Osteocyte (in vitro differentiated cells): Measurements from ENCODE around the gene SELPLG. TPM values are rescaled to one million over a fixed set of nuclear protein-coding genes. Genes with fewer than 3 reads are reported as not detected.
A peak's percentile ranks its signal among the peaks of the same experiment; 100 is the strongest.

Experiments used
- DNase-seq: peaks from one replicate; pipeline ENCODE4 v3.0.0; 2021; ENCODE audit warnings: mixed read lengths; ENCODE audit not compliant: unreplicated experiment; ENCODE audit errors: extremely low spot score
- H3K27ac Mint-ChIP-seq: one replicate; pipeline ENCODE4 v1.8.0; 2021; ENCODE audit warnings: mild to moderate bottlenecking, mixed read lengths; ENCODE audit not compliant: unreplicated experiment
- H3K27me3 Mint-ChIP-seq: one replicate; pipeline ENCODE4 v1.8.0; 2021; ENCODE audit warnings: mixed read lengths; ENCODE audit not compliant: unreplicated experiment
- H3K36me3 Mint-ChIP-seq: one replicate; pipeline ENCODE4 v1.8.0; 2021; ENCODE audit warnings: mixed read lengths; ENCODE audit not compliant: unreplicated experiment
- H3K4me1 Mint-ChIP-seq: one replicate; pipeline ENCODE4 v1.8.0; 2021; ENCODE audit warnings: mixed read lengths; ENCODE audit not compliant: unreplicated experiment
- H3K4me3 Mint-ChIP-seq: one replicate; pipeline ENCODE4 v1.8.0; 2021; ENCODE audit warnings: mild to moderate bottlenecking, moderate library complexity, mixed read lengths; ENCODE audit not compliant: unreplicated experiment
- H3K9me3 Mint-ChIP-seq: one replicate; pipeline ENCODE4 v1.8.0; 2021; ENCODE audit warnings: mixed read lengths; ENCODE audit not compliant: unreplicated experiment
- CTCF ChIP-seq: fragments of 200-600 bp; sonication (generic); IDR thresholded peaks from 2 replicates; pipeline ENCODE4 v1.5.0; 2021; ENCODE audit warnings: antibody characterized with exemption, mild to moderate bottlenecking, moderate library complexity
- total RNA-seq: library from RNA; stranded (reverse); gene quantifications from 2 replicates; pipeline ENCODE4 v1.2.1, GENCODE V29; 2021

SELPLG gene
- total RNA-seq, 1 donor from 2014 or later = 0.59 TPM

- Mint-ChIP-seq H3K9me3 (no peaks in the 10 kb centered on the region), H3K27ac (no peak overlapping the region), H3K4me1 (peaks cover 39% of the 10 kb centered on the region), H3K4me3 (no peak overlapping the region), H3K27me3 (no peaks in the 10 kb centered on the region), H3K36me3 (no peaks in the 10 kb centered on the region)
- no peak for DNase-seq
- TF ChIP-seq CTCF = no peak
Observed at GRCh38 chr12:108627134-108627920, 6.4 kb downstream of the SELPLG start.

DNA sequence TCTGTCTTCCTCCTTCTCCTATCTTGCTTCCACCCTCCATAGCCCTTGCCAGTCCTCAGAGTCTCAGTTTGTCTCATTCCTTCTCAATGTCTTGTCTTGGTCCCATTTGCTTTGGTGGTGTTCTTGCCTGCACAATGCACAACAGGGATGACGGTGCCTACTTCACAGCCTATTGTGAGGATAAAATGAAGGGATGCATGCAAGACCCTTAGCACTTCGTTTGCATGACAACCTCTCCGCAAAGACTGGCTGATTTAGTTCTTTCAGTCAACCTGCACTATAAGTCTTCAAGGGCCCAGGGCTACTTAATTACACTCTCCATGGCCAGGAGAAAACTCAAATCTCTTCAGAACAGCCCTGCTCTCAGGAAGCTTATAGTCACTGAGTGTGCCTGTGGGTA is 8.5 kb downstream of the SELPLG start:
- no peaks in the 10 kb centered on the region for H3K27me3 Mint-ChIP-seq
- H3K9me3 Mint-ChIP-seq = no peaks in the 10 kb centered on the region
- DNase-seq = no peak
- no peak overlapping the region for H3K4me3 Mint-ChIP-seq
- H3K36me3 Mint-ChIP-seq = no peaks in the 10 kb centered on the region
- peaks cover 22% of the 10 kb centered on the region for H3K4me1 Mint-ChIP-seq
- TF ChIP-seq CTCF = no peak
- H3K27ac Mint-ChIP-seq = no peak overlapping the region

GRCh38 chr12:108623577-108623976 is 10.1 kb downstream of the SELPLG start:
- Mint-ChIP-seq H3K27ac (no peak overlapping the region), H3K4me1 (peaks cover 12% of the 10 kb centered on the region), H3K9me3 (no peaks in the 10 kb centered on the region), H3K36me3 (no peaks in the 10 kb centered on the region), H3K27me3 (no peaks in the 10 kb centered on the region), H3K4me3 (no peak overlapping the region)
- no peak for DNase-seq
- TF ChIP-seq CTCF = no peak

DNA sequence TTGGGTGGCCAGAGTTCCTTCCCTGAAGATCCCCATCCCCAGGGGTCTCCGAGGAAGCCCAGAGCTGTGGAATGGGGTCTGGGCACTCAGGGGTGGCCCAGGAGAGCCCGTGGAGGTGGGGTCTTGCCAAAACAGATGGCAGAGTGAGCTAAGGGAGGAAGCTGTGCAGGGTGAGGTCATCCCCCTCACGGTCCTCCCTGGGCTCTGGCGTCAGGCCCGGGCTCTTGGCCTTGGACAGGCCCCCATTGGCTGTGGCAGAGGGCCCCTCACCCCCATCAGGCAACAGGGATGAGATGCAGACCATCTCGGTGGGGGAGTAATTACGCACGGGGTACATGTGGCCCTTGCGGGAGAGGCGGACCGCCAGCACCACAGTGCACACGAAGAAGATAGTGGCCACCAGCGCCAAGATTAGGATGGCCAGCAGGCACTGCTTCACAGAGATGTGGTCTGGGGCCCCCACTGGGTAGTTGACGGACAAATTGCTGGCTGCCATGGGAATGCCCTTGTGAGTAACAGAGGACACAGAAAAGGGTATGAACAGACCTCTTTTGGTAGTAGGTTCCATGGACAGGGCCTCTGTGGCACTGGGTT is 10.7 kb downstream of the SELPLG start:
- Mint-ChIP-seq H3K27ac (peak overlapping the region; percentile 70), H3K27me3 (no peaks in the 10 kb centered on the region), H3K4me3 (no peak overlapping the region), H3K9me3 (no peaks in the 10 kb centered on the region), H3K4me1 (peaks cover 12% of the 10 kb centered on the region), H3K36me3 (no peaks in the 10 kb centered on the region)
- TF ChIP-seq CTCF = no peak
- DNase-seq = no peak

GRCh38 chr12:108622421-108622820 is 11.3 kb downstream of the SELPLG start:
- H3K27ac Mint-ChIP-seq = peak overlapping the region; percentile 70
- no peak for DNase-seq
- no peaks in the 10 kb centered on the region for H3K9me3 Mint-ChIP-seq
- peaks cover 13% of the 10 kb centered on the region for H3K4me1 Mint-ChIP-seq
- no peaks in the 10 kb centered on the region for H3K27me3 Mint-ChIP-seq
- H3K36me3 Mint-ChIP-seq = no peaks in the 10 kb centered on the region
- no peak for TF ChIP-seq CTCF
- H3K4me3 Mint-ChIP-seq = no peak overlapping the region
